Tibial artery (tissue), 4 donors: ENCODE results near the gene VPS26B.

Experiments used
- DNase-seq, 2 donors: peaks; one replicate each; pipeline ENCODE4 v3.0.0-alpha.2; 2019
- H3K27ac ChIP-seq, 2 donors: fragments of 200-600 bp; sonication (generic) in 1 of 2; 1 replicate in 1 of 2; 2 replicates in 1 of 2; pipeline ENCODE4 v1.5.1; 2018 to 2019; ENCODE audit warnings: mild to moderate bottlenecking in 1 of 2
- H3K27me3 ChIP-seq, 2 donors: fragments of 200-600 bp; sonication (generic) in 1 of 2; one replicate each; pipeline versions ENCODE4 v1.5.1 to v1.6.0; 2016 to 2019
- H3K36me3 ChIP-seq, 3 donors: fragments of 200-600 bp; sonication (generic) in 2 of 3; one replicate each; pipeline ENCODE4 v1.5.1; 2016 to 2019; ENCODE audit warnings: mild to moderate bottlenecking in 2 of 3
- H3K4me1 ChIP-seq, 4 donors: fragments of 200-600 bp; sonication (generic) in 2 of 4; 1 replicate in 3 of 4; 2 replicates in 1 of 4; pipeline ENCODE4 v1.5.1; 2016 to 2019
- H3K4me3 ChIP-seq, 2 donors: fragments of 200-600 bp; sonication (generic) in 1 of 2; 1 replicate in 1 of 2; 2 replicates in 1 of 2; pipeline ENCODE4 v1.5.1; 2018 to 2019; ENCODE audit warnings: mild to moderate bottlenecking in 2 of 2
- H3K9me3 ChIP-seq, 3 donors: fragments of 200-600 bp; sonication (generic) in 1 of 3; one replicate each; pipeline ENCODE4 v1.5.1; 2016 to 2019
- CTCF ChIP-seq, 2 experiments: fragments of 200-600 bp in 1 of 2; fragments of 450-650 bp in 1 of 2; IDR thresholded peaks; one replicate each; pipeline ENCODE4 v1.5.1; 2017 to 2019; ENCODE audit warnings: antibody characterized with exemption in 2 of 2, mild to moderate bottlenecking in 1 of 2, moderate library complexity in 1 of 2
- intact Hi-C: fragments of 100-400 bp; cut with DNase I; formaldehyde crosslinking; loops from one replicate; pipeline ENCODE4 v1.15.0; 2023; ENCODE audit warnings: low total_unique reads

Gene VPS26B

GRCh38 chr11:134196756-134197155 lies 27.7 kb upstream of the VPS26B start:
- no peak overlapping the region for H3K27ac ChIP-seq
- no peak for TF ChIP-seq CTCF (IDR thresholded peaks at IDR 0.05)
- intact Hi-C loops: no loop called here
- H3K27me3 ChIP-seq: no peaks in the 10 kb centered on the region
- no peak for DNase-seq
- H3K4me3 ChIP-seq: no peak overlapping the region
- no peaks in the 10 kb centered on the region for H3K9me3 ChIP-seq
- peaks cover 35 to 42% (median 40%) of the 10 kb centered on the region in 3 donors for H3K36me3 ChIP-seq
- no peaks in the 10 kb centered on the region for H3K4me1 ChIP-seq

- Histone ChIP-seq H3K27ac (no peak overlapping the region), H3K9me3 (no peaks in the 10 kb centered on the region), H3K27me3 (no peaks in the 10 kb centered on the region), H3K4me3 (no peak overlapping the region), H3K36me3 (peaks cover 37 to 46% (median 39%) of the 10 kb centered on the region in 3 donors), H3K4me1 (no peaks in the 10 kb centered on the region)
- TF ChIP-seq CTCF (IDR thresholded peaks at IDR 0.05): no peak
- intact Hi-C loops: no loop called here
- no peak for DNase-seq
Observed at GRCh38 chr11:134199531-134199930, 24.9 kb upstream of the VPS26B start.

- DNase-seq: no peak
- Histone ChIP-seq H3K27me3 (no peaks in the 10 kb centered on the region), H3K36me3 (peaks cover 41 to 50% (median 46%) of the 10 kb centered on the region in 3 donors), H3K4me3 (no peak overlapping the region), H3K27ac (no peak overlapping the region), H3K4me1 (no peaks in the 10 kb centered on the region), H3K9me3 (no peaks in the 10 kb centered on the region)
- TF ChIP-seq CTCF (IDR thresholded peaks at IDR 0.05): no peak
- intact Hi-C loops: no loop called here
Observed at GRCh38 chr11:134200688-134201087, 23.8 kb upstream of the VPS26B start.

- H3K4me1 ChIP-seq: no peaks in the 10 kb centered on the region
- H3K27ac ChIP-seq: no peak overlapping the region
- H3K27me3 ChIP-seq: no peaks in the 10 kb centered on the region
- no peak for DNase-seq
- intact Hi-C loops: no loop called here
- H3K36me3 ChIP-seq: peaks cover 47 to 58% (median 51%) of the 10 kb centered on the region in 3 donors
- no peaks in the 10 kb centered on the region for H3K9me3 ChIP-seq
- H3K4me3 ChIP-seq: no peak overlapping the region
- TF ChIP-seq CTCF (IDR thresholded peaks at IDR 0.05): no peak
Observed at GRCh38 chr11:134202661-134203060, 21.8 kb upstream of the VPS26B start.

- no peak for DNase-seq
- no peak overlapping the region for H3K4me3 ChIP-seq
Observed at GRCh38 chr11:134205729-134206128, 18.7 kb upstream of the VPS26B start.

More at GRCh38 chr11:134205729-134206128, 18.7 kb upstream of the VPS26B start:
- Histone ChIP-seq H3K27me3 (no peaks in the 10 kb centered on the region), H3K9me3 (no peaks in the 10 kb centered on the region), H3K4me1 (no peaks in the 10 kb centered on the region), H3K27ac (no peak overlapping the region), H3K36me3 (peaks cover 56 to 73% (median 66%) of the 10 kb centered on the region in 3 donors)
- intact Hi-C loops: no loop called here
- TF ChIP-seq CTCF (IDR thresholded peaks at IDR 0.05): no peak
